PFSK-1 (cell line): Measurements from ENCODE around the gene NFAM1.

Source experiments
- POLR2AphosphoS5 ChIP-seq: IDR thresholded peaks from 2 replicates; pipeline ENCODE4 v1.6.1; 2012; ENCODE audit warnings: low read depth, mild to moderate bottlenecking, control low read depth, low read length, moderate library complexity
- SIN3A ChIP-seq: IDR thresholded peaks from 2 replicates; pipeline ENCODE4 v1.6.1; 2012; ENCODE audit warnings: mild to moderate bottlenecking, low read length, moderate library complexity, borderline replicate concordance; ENCODE audit not compliant: insufficient read depth
- TAF1 ChIP-seq: IDR thresholded peaks from 2 replicates; pipeline ENCODE4 v1.6.1; 2012; ENCODE audit warnings: low read length, control low read depth, borderline replicate concordance; ENCODE audit not compliant: insufficient read depth

- TF ChIP-seq POLR2AphosphoS5: no peak
- TF ChIP-seq TAF1: no peak
- TF ChIP-seq SIN3A: no peak
Observed at GRCh38 chr22:42468841-42469240, 36.6 kb upstream of the NFAM1 start.
